MCF 10A (cell line): ENCODE results near the gene URB2. TPM values are rescaled to one million over a fixed set of nuclear protein-coding genes. Genes with fewer than 3 reads are reported as not detected.
A peak's percentile ranks its signal among the peaks of the same experiment; 100 is the strongest.

Source experiments
- BruUV-seq: library from RNA; stranded (reverse); fragments of 400-500 nt; replicated peaks from 2 replicates; lab custom pipeline; 2021; lab: Mats Ljungman, UMichigan
- CTCF ChIA-PET: fragments of 300-600 bp; sonication (Branson Sonifier 250); formaldehyde crosslinking; extraction: SDS; loops from one replicate; lab custom pipeline; 2021; ENCODE audit warnings: antibody characterized with exemption, inconsistent platforms; lab: Yijun Ruan, JAX
- POLR2A ChIA-PET: fragments of 300-600, 350-650 bp; sonication (Branson Sonifier 250); formaldehyde crosslinking; extraction: SDS; loops from one replicate; lab custom pipeline; 2020; ENCODE audit warnings: antibody characterized with exemption, inconsistent platforms; lab: Yijun Ruan, JAX
- DNase-seq: peaks from one replicate; pipeline ENCODE4 v3.0.0-alpha.2; 2018; ENCODE audit not compliant: unreplicated experiment
- H3K27ac Mint-ChIP-seq: one replicate; pipeline ENCODE4 v1.8.0; 2022; ENCODE audit warnings: mild to moderate bottlenecking, low read depth, mixed read lengths; ENCODE audit not compliant: unreplicated experiment
- H3K27me3 Mint-ChIP-seq: one replicate; pipeline ENCODE4 v1.8.0; 2022; ENCODE audit warnings: mixed read lengths; ENCODE audit not compliant: insufficient read depth, unreplicated experiment
- H3K36me3 Mint-ChIP-seq: one replicate; pipeline ENCODE4 v1.8.0; 2022; ENCODE audit warnings: mild to moderate bottlenecking, moderate library complexity, mixed read lengths; ENCODE audit not compliant: insufficient read depth, unreplicated experiment
- H3K4me1 Mint-ChIP-seq: one replicate; pipeline ENCODE4 v1.8.0; 2022; ENCODE audit warnings: mixed read lengths; ENCODE audit not compliant: insufficient read depth, unreplicated experiment
- H3K4me3 Mint-ChIP-seq: one replicate; pipeline ENCODE4 v1.8.0; 2022; ENCODE audit warnings: mild to moderate bottlenecking, moderate library complexity, mixed read lengths; ENCODE audit not compliant: unreplicated experiment
- H3K9me3 Mint-ChIP-seq: one replicate; pipeline ENCODE4 v1.8.0; 2022; ENCODE audit warnings: mixed read lengths; ENCODE audit not compliant: unreplicated experiment
- CTCF ChIP-seq: fragments of 200-600 bp; IDR thresholded peaks from one replicate; pipeline ENCODE4 v1.8.0; 2022; ENCODE audit warnings: antibody characterized with exemption, mild to moderate bottlenecking; ENCODE audit not compliant: unreplicated experiment
- intact Hi-C: fragments of 100-400 bp; cut with micrococcal nuclease; formaldehyde crosslinking; loops from 2 replicates; pipeline ENCODE4 v1.14.1; 2022
- total RNA-seq: library from RNA; stranded (reverse); gene quantifications from 2 replicates; pipeline ENCODE4 v1.2.3, GENCODE V29; 2022

The URB2 gene
- total RNA-seq, 1 experiment from 2014 or later = 35.5 TPM

- Mint-ChIP-seq H3K27ac (peak overlapping the region; percentile 39), H3K9me3 (no peaks in the 10 kb centered on the region), H3K4me1 (peaks cover 30% of the 10 kb centered on the region), H3K36me3 (peaks cover 79% of the 10 kb centered on the region), H3K4me3 (no peak overlapping the region), H3K27me3 (no peaks in the 10 kb centered on the region)
- BruUV-seq = no TSS peak
- no peak for TF ChIP-seq CTCF
- no peak for DNase-seq
- CTCF ChIA-PET = interaction anchor here (1.0 to 3.4 kb wide), 3 partner anchors 17 to 61 kb away, joined by 4 to 20 read pairs (median 4); partner anchors contain the start of gene ABCB10
- intact Hi-C loops = no loop called here
- POLR2A ChIA-PET = interaction anchor here (0.8 to 3.7 kb wide), 3 partner anchors 25 to 42 kb away, joined by 3 to 22 read pairs (median 21); partner anchors contain the start of genes ABCB10, TAF5L and URB2
These were observed 25.8 kb upstream of the URB2 start for GRCh38 chr1:229600229-229600628.

GRCh38 chr1:229603371-229604005 is 22.6 kb upstream of the URB2 start:
- Mint-ChIP-seq H3K9me3 (no peaks in the 10 kb centered on the region), H3K27me3 (no peaks in the 10 kb centered on the region), H3K4me3 (no peak overlapping the region), H3K4me1 (peaks cover 11% of the 10 kb centered on the region), H3K36me3 (peaks cover 87% of the 10 kb centered on the region), H3K27ac (no peak overlapping the region)
- no peak for DNase-seq
- POLR2A ChIA-PET = no interaction called here
- TF ChIP-seq CTCF = no peak
- CTCF ChIA-PET = interaction anchor here (0.6 kb wide), 1 partner anchor 1713 kb away, joined by 5 read pairs; no protein-coding TSS in a partner anchor
- BruUV-seq = no TSS peak
- intact Hi-C loops = no loop called here

GRCh38 chr1:229607370-229607769 is 18.7 kb upstream of the URB2 start:
- peak overlapping the region; percentile 0 for H3K27ac Mint-ChIP-seq
- ChIA-PET POLR2A (interaction anchor here (0.8 to 2.0 kb wide), 3 partner anchors 9 to 19 kb away, joined by 3 to 7 read pairs (median 4); no protein-coding TSS in a partner anchor), CTCF (interaction anchor here (1.0 to 1.1 kb wide), 2 partner anchors 16 to 24 kb away, joined by 4 read pairs; no protein-coding TSS in a partner anchor)
- intact Hi-C loops = no loop called here
- no TSS peak for BruUV-seq
- DNase-seq = no peak
- H3K27me3 Mint-ChIP-seq = no peaks in the 10 kb centered on the region
- H3K36me3 Mint-ChIP-seq = peaks cover 98% of the 10 kb centered on the region
- no peaks in the 10 kb centered on the region for H3K4me1 Mint-ChIP-seq
- no peak overlapping the region for H3K4me3 Mint-ChIP-seq
- no peak for TF ChIP-seq CTCF
- H3K9me3 Mint-ChIP-seq = no peaks in the 10 kb centered on the region

- Mint-ChIP-seq H3K27me3 (no peaks in the 10 kb centered on the region), H3K9me3 (no peaks in the 10 kb centered on the region), H3K36me3 (peaks cover 98% of the 10 kb centered on the region), H3K4me3 (no peak overlapping the region), H3K27ac (no peak overlapping the region), H3K4me1 (no peaks in the 10 kb centered on the region)
- POLR2A ChIA-PET = no interaction called here
- no TSS peak for BruUV-seq
- no peak for DNase-seq
- no peak for TF ChIP-seq CTCF
- intact Hi-C loops = no loop called here
- CTCF ChIA-PET = interaction anchor here (0.7 kb wide), 1 partner anchor 719 kb away, joined by 4 read pairs; no protein-coding TSS in a partner anchor
These were observed 17.5 kb upstream of the URB2 start for GRCh38 chr1:229608590-229608989.
